Kidney tubule cell (primary cell): ENCODE measurements around the gene LOX.
"Not testable (repeated sequence)": the region's sequence is repeated elsewhere in the genome, so short reads cannot be mapped to it uniquely, and the experiment has no call there.

ENCODE experiments used
- DNase-seq: peaks from one replicate; pipeline ENCODE4 v3.0.0-alpha.2; 2018; ENCODE audit warnings: low spot score

LOX gene

DNA sequence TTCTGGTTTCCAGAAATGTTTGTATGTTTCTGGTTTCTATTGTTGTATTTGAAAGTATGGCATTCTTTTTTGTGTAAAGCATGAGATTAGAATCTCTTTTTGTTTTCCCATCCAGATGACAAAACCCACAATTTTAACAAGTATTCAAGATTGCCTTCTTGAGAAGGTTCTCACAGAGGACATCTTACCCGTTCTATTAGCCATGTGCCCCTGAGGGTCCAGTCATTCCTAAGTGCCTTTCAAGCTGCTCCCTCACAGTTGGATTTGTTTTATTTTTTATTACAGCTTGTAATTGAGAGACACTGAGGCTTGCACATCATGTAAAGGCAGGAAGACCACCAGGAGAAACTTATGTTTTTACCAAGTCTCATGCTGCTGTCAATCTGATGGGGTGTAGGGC lies 19.3 kb upstream of the LOX start:
- no peak for DNase-seq

DNA sequence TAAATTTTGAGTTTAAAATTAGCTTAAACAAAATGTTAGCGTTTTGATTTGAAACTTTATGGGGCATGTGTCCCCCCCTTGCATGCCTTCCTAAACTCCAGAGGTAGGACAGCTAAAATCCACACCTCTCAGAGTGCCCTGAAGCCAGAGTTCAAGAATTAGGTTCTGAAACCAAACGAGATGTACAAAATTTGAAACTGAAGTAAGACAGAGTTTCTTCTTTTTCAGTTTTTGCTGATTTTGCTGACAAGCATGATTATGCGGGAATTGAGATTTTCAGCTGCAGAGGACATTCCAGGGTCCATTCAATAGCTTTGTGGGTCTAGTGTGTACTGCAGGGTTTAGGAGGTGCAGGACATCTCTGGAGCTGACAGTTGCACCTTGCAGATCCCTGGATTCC lies 17.1 kb upstream of the LOX start:
- DNase-seq: no peak

DNA sequence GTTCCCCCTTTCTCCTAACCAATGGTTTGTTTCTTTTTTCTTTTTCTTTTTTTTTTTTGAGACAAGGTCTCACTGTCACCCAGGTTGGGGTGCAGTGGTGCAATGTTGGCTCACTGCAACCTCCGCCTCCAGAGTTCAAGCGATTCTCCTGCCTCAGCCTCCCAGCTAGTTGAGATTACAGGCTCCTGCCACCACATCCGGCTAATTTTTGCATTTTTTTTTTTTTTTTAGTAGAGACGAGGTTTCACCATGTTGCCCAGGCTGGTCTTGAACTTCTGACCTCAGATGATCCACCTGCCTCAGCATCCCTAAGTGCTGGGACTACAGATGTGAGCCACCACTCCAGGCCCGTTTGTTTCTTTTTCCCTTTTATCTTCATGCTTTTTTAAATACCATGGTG lies 16.2 kb upstream of the LOX start:
- not testable (repeated sequence) for DNase-seq

DNA sequence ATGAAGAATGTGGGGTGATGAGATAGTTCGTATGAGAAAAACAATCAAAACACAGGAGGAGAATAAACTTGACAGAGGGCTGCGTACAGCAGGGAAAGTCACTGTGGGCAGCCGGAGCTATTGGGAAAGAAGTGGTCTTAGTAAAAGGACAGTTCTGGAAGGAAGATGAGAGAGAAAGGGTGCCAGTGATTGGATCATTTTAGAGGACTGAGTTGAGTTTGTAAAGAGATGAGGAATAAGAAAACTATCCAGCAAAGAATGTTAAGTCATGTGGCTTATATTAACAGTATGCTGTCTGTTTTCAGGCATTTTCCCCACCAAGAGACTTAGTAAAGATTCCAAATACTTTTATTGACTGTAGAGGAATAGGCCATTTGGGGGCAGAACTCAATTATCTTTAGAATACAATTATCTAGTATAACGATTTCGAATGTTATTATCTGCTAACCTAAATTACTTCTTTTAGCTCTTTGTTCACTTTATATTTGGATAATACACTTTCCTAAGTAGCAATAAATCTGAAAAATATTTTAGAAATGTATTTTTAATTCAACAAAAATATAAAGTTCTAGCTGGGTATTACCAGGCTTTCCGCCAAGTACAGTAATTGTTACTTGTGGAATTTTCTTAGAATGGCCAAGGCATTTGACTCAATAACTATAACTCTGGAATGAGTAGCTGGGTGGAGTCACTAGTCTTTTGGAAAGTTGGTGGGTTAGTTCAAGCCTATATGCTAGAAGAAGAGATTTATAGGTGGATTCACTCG lies 15.5 kb upstream of the LOX start:
- peak; percentile 24 for DNase-seq

DNA sequence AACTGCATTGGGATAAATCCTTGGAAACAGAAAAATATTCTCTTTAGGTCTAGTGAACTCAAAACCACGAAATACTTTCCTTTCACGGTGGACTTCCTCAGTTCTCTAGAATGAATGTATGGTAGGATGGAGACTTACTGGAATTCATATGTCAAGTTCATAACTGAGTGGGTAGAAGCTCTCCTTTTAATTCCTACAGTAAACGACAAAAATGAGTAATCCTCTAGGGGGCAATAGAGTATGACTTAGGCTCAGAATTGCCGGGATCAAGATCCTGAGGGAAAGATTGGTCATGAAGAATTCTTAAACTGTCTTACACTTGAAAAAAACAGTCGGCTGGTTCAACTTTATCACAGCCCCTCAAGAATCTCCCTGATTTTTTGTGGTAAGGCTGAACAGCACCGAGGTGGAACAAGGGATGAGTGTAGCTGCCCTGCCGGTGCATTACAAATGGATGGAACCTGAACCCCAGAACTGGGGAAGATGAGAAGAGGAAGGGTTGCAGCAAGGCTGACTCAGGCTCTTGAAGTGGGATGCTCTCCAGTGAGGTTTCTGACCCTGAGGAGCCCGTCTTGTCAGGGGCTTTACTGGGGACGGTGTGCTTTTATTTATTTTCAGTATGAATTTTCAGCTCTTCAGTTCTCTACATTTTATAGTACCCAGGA lies 14.0 kb upstream of the LOX start:
- peak; percentile 66 for DNase-seq

DNA sequence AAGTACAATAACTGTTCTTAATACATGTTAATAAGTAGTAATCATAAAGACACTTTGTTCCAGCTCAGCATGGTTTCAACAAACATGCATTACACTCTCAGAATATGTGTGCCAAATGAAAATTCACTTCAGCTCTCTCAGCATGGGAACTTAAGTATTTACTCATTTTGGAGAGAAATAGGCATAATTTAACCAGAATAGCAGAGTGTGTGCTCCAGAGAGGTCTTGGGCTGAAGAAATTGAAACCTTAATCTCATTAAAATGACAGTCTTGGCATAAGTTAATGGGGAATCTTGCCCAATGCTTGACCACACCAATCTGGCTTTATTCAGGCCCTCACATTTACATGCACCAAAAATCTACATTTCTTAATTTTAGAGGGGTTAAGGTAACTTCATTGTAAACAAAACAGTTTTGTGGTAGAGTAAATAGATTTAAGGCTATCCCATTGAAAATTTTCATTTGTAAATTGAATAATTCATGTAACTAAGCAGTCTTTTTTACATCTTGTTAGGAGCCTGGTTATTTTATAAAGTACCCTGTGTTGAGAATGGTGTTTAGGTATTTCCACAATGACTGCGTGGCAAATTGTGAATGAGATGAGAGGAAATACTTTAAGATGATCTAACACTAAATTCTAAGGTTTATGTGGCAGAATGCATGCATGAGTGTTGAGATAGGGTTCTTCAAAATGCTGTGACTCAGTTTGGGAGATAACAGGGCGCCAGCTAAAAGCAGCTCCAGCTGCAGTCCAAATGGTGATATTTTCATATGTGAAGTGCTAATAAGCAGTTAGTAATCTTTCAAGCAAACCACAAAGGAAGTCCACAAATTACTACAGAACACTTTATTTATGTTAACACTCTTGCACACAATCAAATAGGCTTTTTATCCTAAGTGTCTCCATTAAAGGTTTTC lies 11.3 kb upstream of the LOX start:
- DNase-seq: peak; percentile 20

DNA sequence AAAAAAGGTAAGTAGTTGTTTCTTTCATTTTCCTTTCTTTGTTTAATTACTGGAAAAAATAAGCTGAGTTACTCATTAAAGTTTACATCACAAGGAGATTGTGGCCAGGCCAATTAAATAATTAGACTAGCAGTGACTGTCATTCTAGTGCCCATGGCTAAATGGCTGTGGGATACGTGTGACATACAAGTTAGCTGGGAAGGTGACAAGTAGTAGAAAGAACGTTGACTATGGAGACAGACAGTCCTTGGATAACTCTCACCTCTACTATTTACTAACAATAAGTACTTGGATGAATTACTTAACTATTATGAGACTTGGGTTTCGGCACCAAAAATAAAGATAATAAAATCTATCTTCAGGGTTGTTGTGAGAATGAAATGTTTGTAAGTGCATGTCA lies 7.0 kb upstream of the LOX start:
- DNase-seq: no peak

DNA sequence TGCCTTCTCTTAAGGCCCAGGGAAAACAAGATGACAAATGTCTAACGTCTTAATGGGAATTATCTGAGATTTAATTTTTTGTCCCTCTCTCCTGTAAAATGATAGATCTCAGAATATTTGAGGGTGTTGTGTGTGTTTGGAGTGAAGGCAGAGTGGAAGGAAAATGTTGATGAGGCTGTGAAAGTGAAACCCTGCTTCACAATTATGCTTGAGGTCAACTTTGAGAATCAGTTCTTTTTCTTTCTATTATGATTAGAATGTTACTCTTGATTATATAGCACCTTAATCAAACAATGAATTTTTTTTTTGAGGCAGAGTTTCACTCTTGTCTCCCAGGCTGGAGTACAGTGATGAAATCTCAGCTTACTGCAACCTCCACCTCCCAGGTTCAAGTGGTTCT lies 5.5 kb upstream of the LOX start:
- no peak for DNase-seq

DNA sequence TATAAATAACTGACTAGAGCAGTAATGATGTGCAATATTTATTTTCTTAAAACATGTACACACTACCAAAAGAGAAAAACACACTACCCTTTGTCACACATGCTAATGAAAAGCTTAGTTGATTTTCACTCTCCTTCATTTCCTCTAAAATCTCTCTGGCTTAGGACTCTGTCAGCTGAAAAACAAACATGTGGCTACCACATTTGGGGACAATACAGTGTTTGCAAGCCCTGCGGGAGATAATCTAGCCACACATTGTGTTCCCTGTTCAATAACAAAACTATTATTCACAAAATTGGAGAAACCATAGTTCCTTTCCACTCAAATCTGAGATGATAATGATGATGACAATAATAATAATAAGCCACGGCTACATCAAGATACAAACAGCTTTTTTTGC lies 3.5 kb upstream of the LOX start:
- DNase-seq: no peak

DNA sequence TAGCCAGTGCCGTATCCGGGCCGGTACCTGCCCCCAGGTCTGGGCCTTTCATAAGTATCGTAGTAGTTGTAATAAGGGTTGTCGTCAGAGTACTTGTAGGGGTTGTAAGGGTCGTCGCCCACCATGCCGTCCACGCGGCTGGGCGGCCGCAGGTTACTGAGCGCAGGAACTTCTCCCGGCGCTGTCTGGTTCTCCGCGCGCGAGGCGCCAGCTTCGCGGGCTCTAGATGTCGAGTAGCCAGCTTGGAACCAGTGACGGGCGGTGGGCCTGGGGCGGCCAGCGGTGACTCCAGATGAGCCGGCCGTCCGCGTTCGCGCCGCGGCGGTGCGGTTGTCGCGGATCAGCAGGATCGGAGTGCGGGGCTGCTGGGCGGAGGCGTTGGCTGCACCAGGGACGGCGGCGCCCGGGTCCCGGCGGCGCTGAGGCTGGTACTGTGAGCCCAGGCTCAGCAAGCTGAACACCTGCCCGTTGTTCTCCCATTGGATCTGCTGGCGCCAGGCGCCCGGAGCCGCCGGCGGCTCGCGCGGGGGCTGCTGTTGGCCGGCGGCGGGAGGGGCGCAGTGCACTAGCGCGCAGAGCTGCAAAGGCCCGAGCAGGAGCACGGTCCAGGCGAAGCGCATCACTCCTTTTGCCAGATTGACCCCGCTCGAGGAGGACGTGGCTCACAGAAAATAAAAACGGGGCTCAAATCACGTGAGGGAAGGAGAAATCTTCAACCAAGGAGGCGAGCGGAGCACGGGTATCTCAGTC lies 518 bp downstream of the LOX start:
- peak; percentile 36 for DNase-seq

DNA sequence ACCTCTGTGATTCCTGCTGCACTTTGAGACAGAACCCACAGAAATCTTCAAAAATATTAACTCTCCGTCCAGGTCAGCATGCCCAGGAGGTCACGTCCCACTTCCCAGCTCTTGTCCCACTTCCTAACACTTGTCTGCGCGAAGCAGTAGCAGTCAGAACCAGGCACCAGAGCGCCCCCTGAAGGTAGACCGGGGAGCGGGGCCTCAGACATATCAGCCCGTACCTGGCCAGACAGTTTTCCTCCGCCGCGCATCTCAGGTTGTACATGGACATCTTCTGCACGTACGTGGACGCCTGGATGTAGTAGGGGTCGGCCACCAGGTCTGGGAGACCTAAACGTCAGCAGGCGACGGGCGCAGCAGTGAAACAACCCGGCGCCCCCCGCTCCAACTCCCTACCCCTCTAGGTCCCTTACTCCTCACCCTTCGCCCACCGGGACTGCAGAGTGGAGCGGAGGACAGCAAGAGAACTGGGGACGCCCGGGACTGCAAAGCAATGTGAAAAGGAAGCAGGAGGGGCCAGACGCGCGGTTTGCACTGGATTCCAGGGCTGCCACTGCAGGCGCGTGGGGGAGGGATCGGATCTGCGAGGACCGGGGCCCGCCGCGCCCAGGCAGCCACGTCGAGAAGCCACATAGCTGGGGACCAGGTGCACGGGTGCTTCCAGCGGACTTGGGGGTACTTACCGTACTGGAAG lies 1.2 kb downstream of the LOX start:
- DNase-seq: peak; percentile 90

DNA sequence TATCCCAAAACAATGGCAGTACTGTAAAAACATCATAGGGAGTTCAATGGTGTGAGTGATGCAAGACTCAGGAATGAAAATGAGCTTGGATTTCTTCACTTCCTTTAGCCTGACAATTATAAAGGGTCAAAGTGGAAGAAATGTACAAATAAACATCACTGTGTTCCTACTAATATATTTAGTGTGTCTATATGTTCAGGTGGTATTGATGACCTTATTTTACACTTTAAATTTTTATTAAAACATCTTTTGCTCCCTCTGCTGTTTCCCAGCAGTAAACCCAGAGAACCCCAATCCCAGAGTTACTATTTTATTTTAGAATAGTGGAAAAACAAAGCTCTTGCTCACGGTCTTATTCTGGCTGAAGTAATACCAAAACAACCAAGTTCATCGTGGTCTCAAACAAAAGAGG lies 2.0 kb downstream of the LOX start:
- DNase-seq: peak; percentile 30

DNA sequence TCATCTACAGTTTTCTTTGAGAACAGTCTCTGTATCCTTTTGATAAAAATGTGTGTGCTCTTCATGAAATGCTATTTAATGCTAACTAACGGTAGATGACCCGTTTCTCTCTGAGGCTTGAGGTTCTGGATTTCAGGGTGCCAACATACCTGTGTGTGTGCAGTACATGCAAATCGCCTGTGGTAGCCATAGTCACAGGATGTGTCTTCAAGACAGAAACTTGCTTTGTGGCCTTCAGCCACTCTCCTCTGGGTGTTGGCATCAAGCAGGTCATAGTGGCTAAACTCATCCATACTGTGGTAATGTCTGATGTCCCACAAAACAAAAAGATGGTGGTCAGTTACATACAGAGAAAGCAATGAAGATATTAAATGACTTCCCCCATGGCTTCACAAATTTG lies 4.2 kb downstream of the LOX start:
- DNase-seq: no peak

DNA sequence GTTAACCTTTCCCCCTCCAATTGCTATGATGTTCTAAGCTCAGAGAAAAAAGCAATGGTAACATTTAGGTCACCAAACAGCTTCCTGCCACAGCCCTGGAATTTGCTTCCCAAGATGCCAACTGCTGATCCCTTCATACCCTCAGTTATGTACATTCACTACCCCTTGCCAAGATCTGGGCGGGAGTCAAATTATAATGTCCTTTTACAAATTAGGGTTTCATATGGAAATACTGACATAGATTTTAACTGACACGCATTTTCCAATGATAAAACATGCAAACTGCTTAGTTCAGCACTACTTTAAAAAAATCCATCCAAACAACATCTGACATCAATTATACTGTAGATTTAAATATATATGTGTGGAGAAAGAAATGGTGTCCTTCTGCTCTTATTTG lies 5.0 kb downstream of the LOX start:
- DNase-seq: no peak

DNA sequence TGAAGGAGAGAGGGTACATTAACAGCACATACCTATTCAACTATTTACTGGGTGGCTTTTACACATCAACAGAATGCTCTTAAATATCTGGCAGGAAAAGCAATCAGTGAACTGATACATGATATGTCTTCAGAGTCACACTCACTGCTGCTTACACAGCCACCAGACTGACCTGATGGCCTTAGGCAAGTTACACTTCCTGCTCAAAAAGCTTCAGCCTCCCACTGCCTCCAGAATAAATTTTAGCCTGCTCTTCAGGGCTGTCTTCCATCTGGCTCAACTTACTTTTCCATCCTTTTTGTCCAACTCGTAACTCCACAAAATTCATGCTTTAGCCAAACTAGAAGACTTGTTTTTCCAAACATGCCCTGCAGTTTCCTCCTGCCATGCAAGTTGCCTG lies 10.7 kb downstream of the LOX start:
- DNase-seq: peak; percentile 6

DNA sequence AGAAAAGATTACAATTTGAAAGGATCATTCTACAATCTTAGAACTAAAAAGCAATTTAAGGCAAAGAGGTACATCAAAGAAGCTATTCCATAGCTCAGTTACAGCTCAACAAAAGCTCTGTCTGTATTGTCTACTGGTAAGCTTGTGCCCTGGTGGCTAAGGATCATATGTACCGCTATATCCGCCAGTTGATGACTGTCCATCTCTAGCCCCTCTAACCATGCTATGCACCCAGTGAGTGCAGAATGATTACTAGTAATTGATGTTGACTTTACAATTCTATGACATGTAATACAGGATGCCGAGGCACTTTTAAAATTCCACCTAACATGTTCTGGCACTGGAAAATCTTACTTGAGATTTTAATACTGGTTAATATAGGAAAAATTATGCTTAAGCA lies 13.1 kb downstream of the LOX start:
- DNase-seq: no peak

DNA sequence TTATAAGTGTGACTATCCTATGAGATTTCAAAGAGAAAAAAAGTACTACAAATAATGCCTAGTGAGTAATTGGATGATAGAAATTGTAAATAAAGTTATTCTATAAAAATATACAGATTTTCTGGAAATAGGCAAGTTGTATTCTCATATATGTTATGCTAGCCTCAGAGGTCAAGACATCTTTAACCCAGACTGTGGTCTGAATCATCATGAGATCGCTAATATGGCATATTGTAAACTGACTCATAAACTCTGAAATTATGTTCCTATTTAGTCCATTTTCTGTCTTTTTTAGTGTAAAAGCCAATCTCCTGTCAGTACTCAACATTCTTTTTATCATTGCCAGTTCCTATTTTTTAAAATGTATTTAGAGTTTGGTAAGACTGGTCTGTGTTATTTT lies 14.2 kb downstream of the LOX start:
- DNase-seq: peak; percentile 21

DNA sequence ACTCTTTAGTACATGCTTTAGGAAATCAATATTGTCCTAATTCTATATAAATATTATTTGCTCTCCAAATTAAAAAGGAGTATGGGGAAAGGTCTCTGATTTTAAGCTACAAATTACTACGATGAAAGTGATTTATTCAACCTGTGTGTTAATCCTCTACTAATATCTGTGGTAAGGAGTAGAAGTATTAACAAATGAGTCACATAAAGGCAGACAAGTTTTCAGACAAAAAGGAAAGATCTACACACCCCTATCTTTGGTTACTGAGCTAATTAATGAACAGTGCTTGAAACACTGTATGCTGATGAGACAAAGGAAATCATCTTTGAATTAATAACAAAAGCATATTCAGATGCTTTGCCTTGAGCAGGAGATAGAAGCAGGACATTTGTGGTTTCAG lies 15.9 kb downstream of the LOX start:
- DNase-seq: peak; percentile 53

DNA sequence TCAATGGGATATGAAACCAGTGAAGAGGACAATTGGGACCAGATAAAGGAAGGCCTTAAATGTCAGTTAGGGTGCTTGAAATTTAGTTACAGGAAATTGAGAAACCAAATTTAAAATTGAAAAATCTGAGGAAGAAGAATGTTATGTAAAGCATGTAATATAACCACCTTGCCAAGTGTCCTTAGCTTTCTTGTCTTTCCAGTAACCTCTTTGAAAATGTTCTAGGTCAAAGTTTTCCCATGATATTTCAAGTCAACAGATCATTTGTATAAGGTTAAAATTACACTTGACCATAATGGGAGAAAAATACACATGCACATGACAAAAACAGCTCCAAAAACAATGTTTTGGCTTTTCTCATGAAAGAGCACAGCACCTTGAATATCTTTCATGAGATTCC lies 21.1 kb downstream of the LOX start:
- DNase-seq: no peak

DNA sequence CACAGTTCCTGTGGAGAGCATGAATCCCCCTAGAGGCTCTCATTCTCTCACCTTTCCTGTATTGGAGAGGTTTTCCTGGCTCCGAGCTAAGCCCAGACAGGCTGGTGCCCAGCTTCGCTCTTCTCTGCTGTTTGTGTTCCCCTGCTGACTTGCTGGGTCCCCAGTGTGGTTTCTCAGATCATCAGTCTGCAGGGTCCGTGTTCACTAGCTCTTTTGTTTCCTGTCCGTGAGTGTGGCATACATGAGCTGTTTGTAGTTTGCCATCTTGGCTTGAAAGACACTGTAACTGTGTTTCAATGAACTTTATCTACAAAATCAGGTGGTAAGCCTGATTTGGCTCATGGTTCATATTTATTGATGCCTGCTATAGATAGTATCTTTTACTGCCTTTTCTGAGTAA lies 23.8 kb downstream of the LOX start:
- DNase-seq: no peak
